ENCODE results near the gene PICALM.
"Not testable (repeated sequence)": the region's sequence is repeated elsewhere in the genome, so short reads cannot be mapped to it uniquely, and the experiment has no call there.

PICALM gene

DNA sequence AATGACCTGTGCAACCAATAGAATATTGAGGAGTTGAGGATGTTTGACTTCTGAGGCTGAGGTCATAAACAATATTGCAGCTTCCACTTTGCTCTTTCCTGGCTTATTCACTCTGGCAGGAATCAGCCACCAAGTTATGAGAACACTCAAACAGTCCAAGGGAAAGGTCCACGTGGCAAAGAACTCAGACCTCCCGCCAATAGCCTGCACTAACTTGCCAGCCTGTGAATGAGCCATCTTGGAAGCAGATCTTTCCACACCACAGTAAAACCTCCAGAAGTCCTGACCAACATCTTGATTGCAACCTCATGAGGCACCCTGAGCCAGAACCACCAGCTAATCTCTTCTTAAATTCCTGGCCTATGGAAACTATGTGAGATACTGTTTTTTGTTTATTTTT is 22.7 kb upstream of the PICALM start:
- H3K9me3 ChIP-seq (ENCODE audit: low read depth, low read length), result no peaks in the 10 kb centered on the region
- no peak overlapping the region for H3K4me3 ChIP-seq
- H3K27ac ChIP-seq, result no peak overlapping the region
- TF ChIP-seq FOXP2 (optimal IDR thresholded peaks at IDR 0.05; ENCODE audit: control extremely low read depth, extremely low read length, insufficient read depth) (no peak), POLR2AphosphoS5 (IDR thresholded peaks at IDR 0.05; ENCODE audit: borderline replicate concordance, low read depth, low read length) (no peak), EZH2 (IDR thresholded peaks at IDR 0.05) (no peak)
- no peak overlapping the region for H3K9ac ChIP-seq (ENCODE audit: insufficient read length)
- no peaks in the 10 kb centered on the region for H3K36me3 ChIP-seq (ENCODE audit: insufficient read depth, low read length)
- no peak for DNase-seq (ENCODE audit: low read depth, low spot score)

DNA sequence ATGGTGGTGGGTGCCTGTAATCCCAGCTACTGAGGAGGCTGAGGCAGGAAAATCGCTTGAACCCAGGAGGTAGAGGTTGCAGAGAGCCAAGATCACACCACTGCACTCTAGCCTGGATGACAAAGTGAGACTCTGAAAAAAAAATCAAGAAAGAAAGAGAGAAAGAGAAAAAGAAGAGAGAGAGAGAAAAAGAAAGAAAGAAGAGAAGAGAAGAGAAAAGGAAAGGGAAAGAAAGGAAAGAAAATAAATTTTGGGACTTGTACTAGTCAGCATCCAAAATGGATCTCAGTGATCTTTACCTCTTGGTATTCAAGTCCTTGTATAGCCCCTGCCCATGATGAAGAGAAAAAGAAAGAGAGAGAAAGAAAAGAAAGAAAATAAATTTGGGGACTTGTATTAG is 22.2 kb upstream of the PICALM start:
- no peak overlapping the region for H3K27ac ChIP-seq
- no peak overlapping the region for H3K4me3 ChIP-seq

DNA sequence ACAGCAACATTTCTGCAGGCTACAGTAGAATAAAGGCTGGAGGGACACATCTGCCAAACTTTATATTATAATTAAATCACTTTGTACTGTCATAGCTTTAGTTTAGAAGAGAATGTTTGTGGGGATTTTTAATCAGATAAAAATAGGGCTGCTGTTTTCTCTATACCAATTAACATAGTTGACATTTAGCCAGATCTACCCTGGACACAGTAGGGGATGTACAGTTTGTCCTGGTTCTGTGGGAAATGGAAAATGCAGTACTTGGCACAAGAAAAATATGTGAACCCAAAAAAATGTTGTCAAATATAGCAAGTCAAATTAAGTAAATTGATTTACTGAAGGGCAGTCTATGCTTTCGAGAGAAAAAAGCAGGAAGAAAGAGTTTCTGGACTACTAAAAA is 20.8 kb upstream of the PICALM start:
- TF ChIP-seq EZH2 (IDR thresholded peaks at IDR 0.05), result no peak
- TF ChIP-seq POLR2AphosphoS5 (IDR thresholded peaks at IDR 0.05; ENCODE audit: borderline replicate concordance, low read depth, low read length), result no peak
- TF ChIP-seq FOXP2 (optimal IDR thresholded peaks at IDR 0.05; ENCODE audit: control extremely low read depth, extremely low read length, insufficient read depth), result no peak
- Histone ChIP-seq H3K9me3 (ENCODE audit: low read depth, low read length) (no peaks in the 10 kb centered on the region), H3K9ac (ENCODE audit: insufficient read length) (no peak overlapping the region), H3K4me3 (no peak overlapping the region), H3K36me3 (ENCODE audit: insufficient read depth, low read length) (no peaks in the 10 kb centered on the region), H3K27ac (no peak overlapping the region)
- no peak for DNase-seq (ENCODE audit: low read depth, low spot score)

More for the DNA sequence above, 22.2 kb upstream of the PICALM start:
- TF ChIP-seq POLR2AphosphoS5 (IDR thresholded peaks at IDR 0.05; ENCODE audit: borderline replicate concordance, low read depth, low read length) (no peak), FOXP2 (optimal IDR thresholded peaks at IDR 0.05; ENCODE audit: control extremely low read depth, extremely low read length, insufficient read depth) (no peak), EZH2 (IDR thresholded peaks at IDR 0.05) (no peak)
- Histone ChIP-seq H3K36me3 (ENCODE audit: insufficient read depth, low read length) (no peaks in the 10 kb centered on the region), H3K9me3 (ENCODE audit: low read depth, low read length) (no peaks in the 10 kb centered on the region), H3K9ac (ENCODE audit: insufficient read length) (no peak overlapping the region)
- DNase-seq (ENCODE audit: low read depth, low spot score), result no peak

DNA sequence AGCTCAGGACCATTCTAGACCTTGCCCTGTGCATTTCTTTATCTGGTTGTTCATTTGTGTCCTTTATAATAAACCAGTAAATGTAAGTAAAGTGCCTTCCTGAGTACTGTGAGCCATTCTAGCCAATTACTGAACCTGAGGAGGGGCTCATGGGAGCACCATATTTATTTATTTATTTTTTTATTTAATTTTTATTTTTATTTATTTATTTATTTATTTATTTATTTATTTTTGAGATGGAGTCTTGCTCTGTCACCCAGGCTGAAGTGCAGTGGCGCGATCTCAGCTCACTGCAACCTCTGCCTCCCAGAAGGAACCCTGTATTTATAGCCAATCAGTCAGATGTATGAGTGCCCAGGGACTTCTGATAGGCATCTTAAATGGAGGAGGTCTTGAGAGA is 18.8 kb upstream of the PICALM start:
- not testable (repeated sequence) for H3K27ac ChIP-seq; DNase-seq (ENCODE audit: low read depth, low spot score); H3K9ac ChIP-seq (ENCODE audit: insufficient read length)

DNA sequence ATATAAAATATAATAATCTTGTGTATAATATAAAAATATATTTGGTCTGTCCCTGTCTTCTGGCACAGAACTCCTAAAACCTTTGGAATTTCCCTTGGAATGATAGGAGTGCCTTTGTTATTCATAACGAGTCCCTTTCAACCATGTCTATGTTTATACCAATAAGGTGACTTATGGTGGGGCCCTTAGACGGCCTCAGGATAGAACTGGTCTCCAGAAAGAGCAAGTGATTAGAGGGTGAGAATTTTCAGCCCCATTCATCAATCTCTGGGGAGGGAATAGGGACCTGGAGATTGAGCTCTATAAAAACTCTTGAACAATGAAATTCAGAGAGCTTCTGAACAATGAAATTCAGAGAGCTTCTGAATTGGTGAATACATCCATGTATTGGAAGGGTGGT is 18.4 kb upstream of the PICALM start:
- H3K9me3 ChIP-seq (ENCODE audit: low read depth, low read length), result no peaks in the 10 kb centered on the region
- H3K27ac ChIP-seq, result no peak overlapping the region
- no peak overlapping the region for H3K4me3 ChIP-seq
- H3K36me3 ChIP-seq (ENCODE audit: insufficient read depth, low read length), result no peaks in the 10 kb centered on the region
- TF ChIP-seq POLR2AphosphoS5 (IDR thresholded peaks at IDR 0.05; ENCODE audit: borderline replicate concordance, low read depth, low read length), result no peak
- TF ChIP-seq FOXP2 (optimal IDR thresholded peaks at IDR 0.05; ENCODE audit: control extremely low read depth, extremely low read length, insufficient read depth), result no peak
- TF ChIP-seq EZH2 (IDR thresholded peaks at IDR 0.05), result no peak
- DNase-seq (ENCODE audit: low read depth, low spot score), result no peak
- H3K9ac ChIP-seq (ENCODE audit: insufficient read length), result no peak overlapping the region

More for the DNA sequence above, 18.8 kb upstream of the PICALM start:
- H3K9me3 ChIP-seq (ENCODE audit: low read depth, low read length); H3K36me3 ChIP-seq (ENCODE audit: insufficient read depth, low read length); H3K4me3 ChIP-seq: not testable (repeated sequence)

DNA sequence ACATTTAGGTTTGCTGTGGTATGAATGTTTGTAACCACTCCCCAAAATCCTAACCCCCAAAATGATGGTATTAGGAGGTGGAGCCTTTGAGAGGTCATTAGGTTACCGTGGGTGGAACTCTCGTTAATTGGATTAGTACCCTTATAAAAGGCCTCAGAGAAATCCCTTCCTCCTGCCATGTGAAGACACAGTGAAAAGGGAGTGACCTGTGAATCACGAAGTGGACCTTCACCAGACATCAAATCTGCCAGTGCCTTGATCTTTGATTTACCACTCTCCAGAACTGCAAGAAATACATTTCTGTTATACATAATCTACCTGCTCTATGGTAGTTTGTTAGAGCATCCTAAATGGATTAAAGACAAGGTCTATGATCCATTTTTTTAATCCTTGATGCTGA is 12.6 kb upstream of the PICALM start:
- no peak for TF ChIP-seq EZH2 (IDR thresholded peaks at IDR 0.05)
- TF ChIP-seq FOXP2 (optimal IDR thresholded peaks at IDR 0.05; ENCODE audit: control extremely low read depth, extremely low read length, insufficient read depth), result no peak
- TF ChIP-seq POLR2AphosphoS5 (IDR thresholded peaks at IDR 0.05; ENCODE audit: borderline replicate concordance, low read depth, low read length), result no peak
- no peak overlapping the region for H3K4me3 ChIP-seq
- DNase-seq (ENCODE audit: low read depth, low spot score), result no peak
- H3K27ac ChIP-seq, result no peak overlapping the region
- H3K36me3 ChIP-seq (ENCODE audit: insufficient read depth, low read length), result no peaks in the 10 kb centered on the region
- H3K9ac ChIP-seq (ENCODE audit: insufficient read length), result no peak overlapping the region
- H3K9me3 ChIP-seq (ENCODE audit: low read depth, low read length), result no peaks in the 10 kb centered on the region

DNA sequence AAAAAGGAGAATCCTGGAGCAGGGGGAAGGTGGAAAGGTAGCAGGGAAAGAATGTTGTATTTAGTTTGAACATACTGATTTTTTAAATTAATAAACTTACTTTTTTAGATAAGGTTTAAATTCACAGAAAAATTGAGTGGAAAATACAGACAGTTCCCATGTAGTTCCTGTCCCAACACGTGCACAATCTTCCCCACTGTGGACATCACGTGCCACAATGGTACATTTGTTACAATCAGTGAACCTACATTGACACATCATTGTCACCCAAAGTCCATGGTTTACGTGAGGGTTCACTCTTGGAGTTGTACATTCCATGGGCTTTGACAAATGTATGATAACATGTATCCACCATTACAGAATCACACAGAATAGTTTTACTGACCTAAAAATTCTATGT is 10.5 kb upstream of the PICALM start:
- Histone ChIP-seq H3K4me3 (no peak overlapping the region), H3K9me3 (ENCODE audit: low read depth, low read length) (no peaks in the 10 kb centered on the region), H3K9ac (ENCODE audit: insufficient read length) (no peak overlapping the region), H3K36me3 (ENCODE audit: insufficient read depth, low read length) (no peaks in the 10 kb centered on the region), H3K27ac (no peak overlapping the region)
- DNase-seq (ENCODE audit: low read depth, low spot score), result no peak
- TF ChIP-seq FOXP2 (optimal IDR thresholded peaks at IDR 0.05; ENCODE audit: control extremely low read depth, extremely low read length, insufficient read depth), result no peak
- no peak for TF ChIP-seq POLR2AphosphoS5 (IDR thresholded peaks at IDR 0.05; ENCODE audit: borderline replicate concordance, low read depth, low read length)
- no peak for TF ChIP-seq EZH2 (IDR thresholded peaks at IDR 0.05)

DNA sequence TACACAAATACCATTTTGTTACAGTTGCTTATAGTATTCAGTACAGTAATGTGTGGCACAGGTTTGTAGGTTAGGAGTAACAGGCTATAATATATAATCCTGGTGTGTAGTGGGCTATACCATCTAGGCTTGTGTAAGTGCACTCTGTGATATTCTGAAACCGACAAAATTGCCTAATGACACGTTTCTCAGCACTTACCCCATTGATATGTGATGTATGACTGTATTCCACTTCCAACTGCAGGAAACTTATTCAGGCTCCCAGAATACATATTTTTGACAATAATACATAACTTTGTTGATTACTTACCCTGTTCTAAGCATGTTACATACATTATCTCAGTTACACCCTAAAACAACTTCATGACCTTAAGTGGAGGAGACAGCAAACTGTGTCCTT is 5.1 kb upstream of the PICALM start:
- H3K36me3 ChIP-seq (ENCODE audit: insufficient read depth, low read length), result no peaks in the 10 kb centered on the region
- H3K4me3 ChIP-seq, result no peak overlapping the region
- no peak overlapping the region for H3K9ac ChIP-seq (ENCODE audit: insufficient read length)
- H3K9me3 ChIP-seq (ENCODE audit: low read depth, low read length), result no peaks in the 10 kb centered on the region
- no peak overlapping the region for H3K27ac ChIP-seq
- TF ChIP-seq FOXP2 (optimal IDR thresholded peaks at IDR 0.05; ENCODE audit: control extremely low read depth, extremely low read length, insufficient read depth), result no peak
- TF ChIP-seq EZH2 (IDR thresholded peaks at IDR 0.05), result no peak
- no peak for TF ChIP-seq POLR2AphosphoS5 (IDR thresholded peaks at IDR 0.05; ENCODE audit: borderline replicate concordance, low read depth, low read length)
- no peak for DNase-seq (ENCODE audit: low read depth, low spot score)

DNA sequence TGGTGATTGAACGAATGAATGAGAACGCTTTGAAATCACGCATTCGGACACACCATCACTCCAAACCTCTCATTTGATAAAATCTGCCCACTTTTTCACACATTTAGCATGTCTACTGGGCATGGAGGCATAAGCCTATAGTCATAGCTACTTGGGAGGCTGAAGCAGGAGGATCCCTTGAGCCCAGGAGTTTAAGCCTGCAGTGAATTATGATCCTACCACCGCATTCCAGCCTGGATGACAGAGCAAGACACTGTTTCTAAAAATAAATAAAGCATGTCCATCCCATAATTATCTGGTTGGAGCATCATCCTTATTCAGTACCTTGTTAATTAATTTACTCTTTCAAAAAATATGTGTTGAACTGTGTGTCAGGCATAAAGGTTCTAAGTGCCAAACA is 3.3 kb upstream of the PICALM start:
- Histone ChIP-seq H3K4me3 (no peak overlapping the region), H3K9ac (ENCODE audit: insufficient read length) (no peak overlapping the region), H3K9me3 (ENCODE audit: low read depth, low read length) (no peaks in the 10 kb centered on the region), H3K36me3 (ENCODE audit: insufficient read depth, low read length) (no peaks in the 10 kb centered on the region), H3K27ac (no peak overlapping the region)
- TF ChIP-seq EZH2 (IDR thresholded peaks at IDR 0.05), result no peak
- no peak for TF ChIP-seq FOXP2 (optimal IDR thresholded peaks at IDR 0.05; ENCODE audit: control extremely low read depth, extremely low read length, insufficient read depth)
- no peak for TF ChIP-seq POLR2AphosphoS5 (IDR thresholded peaks at IDR 0.05; ENCODE audit: borderline replicate concordance, low read depth, low read length)
- DNase-seq (ENCODE audit: low read depth, low spot score), result no peak
